ENCODE results near the gene VCL. TPM values are rescaled to one million over a fixed set of nuclear protein-coding genes. Genes with fewer than 3 reads are reported as not detected.
"Not testable (repeated sequence)": the region's sequence is repeated elsewhere in the genome, so short reads cannot be mapped to it uniquely, and the experiment has no call there.

Gene VCL
- total RNA-seq, 1 experiment from 2014 or later: 106 TPM

DNA sequence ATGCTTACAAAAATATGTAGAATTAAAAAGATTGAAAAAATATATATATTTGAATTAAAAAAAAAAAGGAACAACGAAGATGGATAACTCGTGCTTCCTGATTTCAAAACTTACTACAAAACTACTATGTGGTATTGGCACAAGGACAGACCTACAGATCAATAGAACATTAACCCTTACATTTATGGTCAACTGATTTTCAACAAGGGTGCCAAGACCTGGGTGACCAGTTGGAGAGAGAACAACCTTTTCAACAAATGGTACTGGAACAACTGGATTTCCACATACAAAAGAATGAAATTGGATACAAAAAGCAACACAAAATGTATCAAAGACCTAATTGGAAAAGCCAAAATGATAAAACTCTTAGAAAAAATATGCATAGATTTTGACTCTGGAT lies 142.6 kb downstream of the VCL start (continued):
- TF ChIP-seq, protein P1, sequence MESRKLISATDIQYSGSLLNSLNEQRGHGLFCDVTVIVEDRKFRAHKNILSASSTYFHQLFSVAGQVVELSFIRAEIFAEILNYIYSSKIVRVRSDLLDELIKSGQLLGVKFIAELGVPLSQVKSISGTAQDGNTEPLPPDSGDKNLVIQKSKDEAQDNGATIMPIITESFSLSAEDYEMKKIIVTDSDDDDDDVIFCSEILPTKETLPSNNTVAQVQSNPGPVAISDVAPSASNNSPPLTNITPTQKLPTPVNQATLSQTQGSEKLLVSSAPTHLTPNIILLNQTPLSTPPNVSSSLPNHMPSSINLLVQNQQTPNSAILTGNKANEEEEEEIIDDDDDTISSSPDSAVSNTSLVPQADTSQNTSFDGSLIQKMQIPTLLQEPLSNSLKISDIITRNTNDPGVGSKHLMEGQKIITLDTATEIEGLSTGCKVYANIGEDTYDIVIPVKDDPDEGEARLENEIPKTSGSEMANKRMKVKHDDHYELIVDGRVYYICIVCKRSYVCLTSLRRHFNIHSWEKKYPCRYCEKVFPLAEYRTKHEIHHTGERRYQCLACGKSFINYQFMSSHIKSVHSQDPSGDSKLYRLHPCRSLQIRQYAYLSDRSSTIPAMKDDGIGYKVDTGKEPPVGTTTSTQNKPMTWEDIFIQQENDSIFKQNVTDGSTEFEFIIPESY (IDR thresholded peaks at IDR 0.05; ENCODE audit: extremely low read depth, insufficient replicate concordance, low read length): no peak
- TF ChIP-seq ZNF274 (IDR thresholded peaks at IDR 0.05; ENCODE audit: low read depth, low read length): no peak

DNA sequence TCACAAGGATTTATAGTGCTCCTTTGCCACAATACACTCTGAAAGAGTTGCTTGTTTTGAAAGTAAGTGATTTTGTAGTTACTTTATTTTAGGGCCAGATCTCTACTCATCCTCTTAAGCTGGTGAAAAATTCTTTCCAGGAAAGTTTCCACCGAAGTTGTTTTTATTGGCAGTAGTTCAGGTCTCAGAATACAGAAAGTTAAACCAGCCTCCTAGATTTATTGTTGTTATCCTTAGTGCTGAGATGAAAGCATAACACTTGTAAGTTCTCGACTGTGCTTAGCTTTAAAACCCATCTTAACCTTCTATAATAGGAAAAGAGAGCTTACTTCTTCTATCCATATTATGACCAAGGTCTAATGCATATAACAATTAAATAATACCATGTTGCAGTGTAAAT lies 147.2 kb downstream of the VCL start:
- H3K9ac ChIP-seq (ENCODE audit: low read length): no peak overlapping the region
- no peaks in the 10 kb centered on the region for H3K27me3 ChIP-seq (ENCODE audit: insufficient read depth, low read length)
- H4K20me1 ChIP-seq (ENCODE audit: insufficient read depth): no peaks in the 10 kb centered on the region
- intact Hi-C loops (cut with micrococcal nuclease): no loop called here
- no peaks in the 10 kb centered on the region for H3K9me3 ChIP-seq (ENCODE audit: control insufficient read depth in 1 of 2, insufficient read depth in 1 of 2, low read depth in 1 of 2, low read length in 2 of 2)
- H3K4me1 ChIP-seq (ENCODE audit: control insufficient read depth in 1 of 2, insufficient read depth in 2 of 2, low read length in 2 of 2): peaks cover 14% of the 10 kb centered on the region in 2 experiments
- CTCF ChIA-PET: interaction anchor here (0.9 to 1.4 kb wide), 2 partner anchors 18 to 89 kb away, joined by 3 to 4 read pairs; no protein-coding TSS in a partner anchor
- no peaks in the 10 kb centered on the region for H3K36me3 ChIP-seq (ENCODE audit: control insufficient read depth in 1 of 2, insufficient read depth in 2 of 2, low read length in 2 of 2)
- POLR2A ChIA-PET: no interaction called here
- H3K4me2 ChIP-seq (ENCODE audit: low read length): no peak overlapping the region; the same call in 1 of the 2 replicates
- H3K4me3 ChIP-seq (replicated peaks in 1 of 2; ENCODE audit: low read depth in 1 of 2, low read length in 2 of 2): no peak overlapping the region
- TF ChIP-seq SP1 (IDR thresholded peaks at IDR 0.05; ENCODE audit: low read depth): peak; percentile 14; the same call in 1 of the 2 replicates
- no peak for TF ChIP-seq SRF (IDR thresholded peaks at IDR 0.05; ENCODE audit: low read depth)
- TF ChIP-seq ZNF274 (IDR thresholded peaks at IDR 0.05; ENCODE audit: low read depth, low read length): no peak
- TF ChIP-seq ZFX (IDR thresholded peaks at IDR 0.05): no peak
- H2AFZ ChIP-seq (ENCODE audit: low read depth, low read length, poor library complexity, severe bottlenecking): no peak overlapping the region
- RAD21 ChIA-PET (ENCODE audit: low non-redundant PET in 1 of 2, low total read pairs in 2 of 2, uncharacterized antibody in 2 of 2, unreplicated experiment in 2 of 2): no interaction called here
- ATAC-seq (no peak), DNase-seq (ENCODE audit: low read depth, low spot score) (no peak)
- peaks cover 89% of the 10 kb centered on the region for H3K79me2 ChIP-seq (ENCODE audit: insufficient read depth, low read length)
- H3K27ac ChIP-seq (ENCODE audit: low read depth, low read length): no peak overlapping the region; the same call in 1 of the 2 replicates
- H3K9me2 ChIP-seq (ENCODE audit: insufficient read depth): no peaks in the 10 kb centered on the region
- BruUV-seq (replicated peaks): no TSS peak

DNA sequence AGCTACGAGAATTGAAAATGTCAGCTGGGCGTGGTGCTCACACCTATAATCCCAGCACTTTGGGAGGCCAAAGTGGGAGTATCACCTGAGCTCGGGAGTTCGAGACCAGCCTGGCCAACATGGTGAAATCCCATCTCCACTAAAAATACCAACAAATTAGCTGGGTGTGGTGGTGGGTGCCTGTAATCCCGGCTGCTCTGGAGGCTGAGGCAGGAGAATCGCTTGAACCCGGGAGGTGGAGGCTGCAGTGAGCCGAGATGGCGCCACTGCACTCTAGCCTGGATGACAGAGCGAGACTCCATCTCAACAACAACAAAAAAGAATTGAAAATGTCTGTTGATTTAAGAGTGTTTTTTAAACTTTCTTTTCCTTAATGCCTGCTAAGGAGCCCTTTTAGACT lies 149.1 kb downstream of the VCL start:
- H4K20me1 ChIP-seq (ENCODE audit: insufficient read depth); H3K36me3 ChIP-seq (ENCODE audit: control insufficient read depth in 1 of 2, insufficient read depth in 2 of 2, low read length in 2 of 2); RAD21 ChIA-PET (ENCODE audit: low non-redundant PET in 1 of 2, low total read pairs in 2 of 2, uncharacterized antibody in 2 of 2, unreplicated experiment in 2 of 2); CTCF ChIA-PET; POLR2A ChIA-PET; H3K9me3 ChIP-seq (ENCODE audit: control insufficient read depth in 1 of 2, insufficient read depth in 1 of 2, low read depth in 1 of 2, low read length in 2 of 2); H3K4me3 ChIP-seq (replicated peaks in 1 of 2; ENCODE audit: low read depth in 1 of 2, low read length in 2 of 2); intact Hi-C loops (cut with micrococcal nuclease); H2AFZ ChIP-seq (ENCODE audit: low read depth, low read length, poor library complexity, severe bottlenecking); H3K27ac ChIP-seq (ENCODE audit: low read depth, low read length); H3K4me2 ChIP-seq (ENCODE audit: low read length); BruUV-seq (replicated peaks); H3K27me3 ChIP-seq (ENCODE audit: insufficient read depth, low read length); H3K9ac ChIP-seq (ENCODE audit: low read length); DNase-seq (ENCODE audit: low read depth, low spot score); H3K9me2 ChIP-seq (ENCODE audit: insufficient read depth); ATAC-seq: not testable (repeated sequence)
- peaks cover 14 to 15% of the 10 kb centered on the region in 2 experiments for H3K4me1 ChIP-seq (ENCODE audit: control insufficient read depth in 1 of 2, insufficient read depth in 2 of 2, low read length in 2 of 2)
- H3K79me2 ChIP-seq (ENCODE audit: insufficient read depth, low read length): peaks cover 82% of the 10 kb centered on the region

Measured in HCT116 (cell line).